Stimulated activated CD8-positive, alpha-beta memory T cell treated with anti-CD3 and anti-CD28 coated beads, Interleukin-4, amount 100 ng/mL, for 1 hour (primary cell): ENCODE data around the gene ACAN.

Experiments
- DNase-seq, 2 donors: peaks; one replicate each; pipeline ENCODE4 v3.0.0-alpha.2; 2020; ENCODE audit warnings: low read depth in 2 of 2, low spot score in 1 of 2

The ACAN gene

DNA sequence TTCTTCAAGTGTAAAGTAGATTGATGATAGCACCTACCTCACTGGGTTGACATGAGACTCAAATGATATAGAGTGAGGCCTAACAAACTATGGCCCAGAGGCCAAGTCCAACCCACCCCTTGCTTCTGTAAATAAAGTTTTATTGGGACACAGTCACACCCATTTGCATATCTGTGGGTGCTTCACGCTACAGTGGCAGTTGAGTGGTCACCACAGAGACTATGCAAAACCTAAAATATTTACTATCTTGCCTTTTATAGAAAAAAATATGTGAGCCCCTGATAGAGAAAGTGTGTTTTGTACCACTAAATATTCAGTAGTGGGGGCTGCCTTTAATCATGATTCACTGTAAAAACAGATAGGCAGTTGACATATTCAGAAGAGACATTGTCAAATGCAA, 38.0 kb downstream of the ACAN start:
- DNase-seq: no peak

DNA sequence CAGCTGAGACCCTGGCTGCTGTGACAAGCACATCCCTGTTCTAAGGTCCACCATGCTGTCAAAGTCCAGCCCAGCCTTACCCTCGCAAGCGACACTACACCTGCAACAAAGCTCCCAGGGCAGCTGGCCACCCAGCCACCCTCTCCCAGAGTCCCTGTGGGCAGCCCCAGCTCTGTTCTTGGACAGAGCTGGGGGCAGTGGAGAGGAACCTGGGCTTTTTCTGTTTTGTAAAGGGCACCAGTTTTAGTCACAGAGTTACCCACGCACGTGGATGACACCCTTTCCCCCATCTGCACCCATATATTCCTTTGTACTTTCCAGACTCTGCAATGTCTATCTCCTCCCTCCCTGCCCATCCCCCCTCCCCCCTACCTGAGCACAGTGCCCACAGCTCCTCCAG, 38.9 kb downstream of the ACAN start:
- DNase-seq: no peak

DNA sequence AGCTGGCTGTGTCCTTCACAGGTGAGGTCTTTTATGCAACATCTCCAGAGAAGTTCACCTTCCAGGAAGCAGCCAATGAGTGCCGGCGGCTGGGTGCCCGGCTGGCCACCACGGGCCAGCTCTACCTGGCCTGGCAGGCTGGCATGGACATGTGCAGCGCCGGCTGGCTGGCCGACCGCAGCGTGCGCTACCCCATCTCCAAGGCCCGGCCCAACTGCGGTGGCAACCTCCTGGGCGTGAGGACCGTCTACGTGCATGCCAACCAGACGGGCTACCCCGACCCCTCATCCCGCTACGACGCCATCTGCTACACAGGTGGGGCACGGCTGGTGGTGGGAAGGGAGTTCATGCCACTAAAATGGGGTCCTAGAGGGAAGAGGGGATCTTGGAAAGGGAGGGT, 40.1 kb downstream of the ACAN start:
- DNase-seq: no peak

DNA sequence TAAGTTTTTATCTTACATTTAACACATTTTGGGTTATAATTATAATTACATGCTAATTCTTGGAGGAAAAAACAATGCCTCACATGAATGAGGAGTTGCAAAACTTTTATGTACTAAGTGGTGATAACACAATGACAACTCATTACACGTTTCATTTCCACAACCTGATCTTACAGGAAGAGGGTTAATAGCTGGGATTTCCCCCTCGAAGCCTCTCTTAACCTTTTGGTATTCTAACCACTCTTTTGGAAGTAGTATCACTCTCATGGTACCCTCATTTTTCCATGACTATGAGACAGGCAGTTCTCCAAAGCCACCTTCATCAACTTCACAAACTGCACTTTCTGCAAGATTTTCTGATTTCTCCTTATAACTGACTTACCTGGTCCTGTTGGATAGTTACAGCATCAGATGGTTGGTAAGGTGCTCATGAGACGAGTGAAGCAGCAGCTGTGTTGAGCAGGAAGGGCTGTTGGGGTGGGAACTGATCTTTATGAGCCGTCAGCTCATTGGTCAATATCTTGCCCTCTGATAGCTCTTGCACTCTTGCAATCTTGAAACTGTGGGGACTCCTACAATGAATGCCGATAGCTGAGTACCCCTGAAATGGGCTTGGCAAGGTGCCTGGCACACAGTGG, 41.6 kb downstream of the ACAN start:
- no peak for DNase-seq

DNA sequence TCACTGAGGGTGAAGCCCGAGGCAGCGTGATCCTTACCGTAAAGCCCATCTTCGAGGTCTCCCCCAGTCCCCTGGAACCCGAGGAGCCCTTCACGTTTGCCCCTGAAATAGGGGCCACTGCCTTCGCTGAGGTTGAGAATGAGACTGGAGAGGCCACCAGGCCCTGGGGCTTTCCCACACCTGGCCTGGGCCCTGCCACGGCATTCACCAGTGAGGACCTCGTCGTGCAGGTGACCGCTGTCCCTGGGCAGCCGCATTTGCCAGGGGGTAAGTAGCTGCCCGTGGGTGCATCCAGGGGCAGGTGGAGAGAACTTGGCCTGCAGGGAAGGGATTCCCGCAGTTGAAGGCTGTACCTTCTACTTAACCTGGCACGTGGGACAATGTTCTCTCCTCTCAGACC, 42.4 kb downstream of the ACAN start:
- DNase-seq: no peak

DNA sequence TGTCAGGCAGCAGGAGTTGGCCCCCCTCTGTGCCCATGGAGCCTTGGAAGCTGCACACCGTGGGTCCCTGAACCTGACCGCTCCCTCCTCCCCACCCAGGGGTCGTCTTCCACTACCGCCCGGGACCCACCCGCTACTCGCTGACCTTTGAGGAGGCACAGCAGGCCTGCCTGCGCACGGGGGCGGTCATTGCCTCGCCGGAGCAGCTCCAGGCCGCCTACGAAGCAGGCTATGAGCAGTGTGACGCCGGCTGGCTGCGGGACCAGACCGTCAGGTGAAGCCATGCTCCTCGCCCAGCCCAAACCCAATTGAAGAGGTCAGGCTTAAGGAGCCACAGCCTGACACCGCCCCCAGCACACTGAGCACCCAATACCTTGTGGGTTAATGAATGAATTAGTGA, 43.9 kb downstream of the ACAN start:
- no peak for DNase-seq

DNA sequence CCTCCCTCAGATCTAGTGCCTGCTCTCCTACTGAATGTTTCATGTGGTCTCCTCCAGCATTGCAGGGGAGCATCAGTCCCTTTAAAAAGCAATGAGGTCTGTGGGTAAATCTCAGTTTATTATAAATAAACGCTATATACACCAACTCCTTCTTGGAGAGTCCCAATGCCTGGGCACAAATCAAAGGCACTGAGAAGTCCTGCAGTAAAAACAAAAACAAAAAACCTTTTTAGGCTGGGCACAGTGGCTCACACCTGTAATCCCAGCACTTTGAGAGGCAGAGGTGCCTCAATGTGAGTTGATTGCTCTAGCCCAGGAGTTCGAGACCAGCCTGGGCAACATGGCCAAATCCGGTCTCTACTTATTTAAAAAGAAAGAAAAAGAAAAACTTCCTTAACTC, 45.0 kb downstream of the ACAN start:
- no peak for DNase-seq

DNA sequence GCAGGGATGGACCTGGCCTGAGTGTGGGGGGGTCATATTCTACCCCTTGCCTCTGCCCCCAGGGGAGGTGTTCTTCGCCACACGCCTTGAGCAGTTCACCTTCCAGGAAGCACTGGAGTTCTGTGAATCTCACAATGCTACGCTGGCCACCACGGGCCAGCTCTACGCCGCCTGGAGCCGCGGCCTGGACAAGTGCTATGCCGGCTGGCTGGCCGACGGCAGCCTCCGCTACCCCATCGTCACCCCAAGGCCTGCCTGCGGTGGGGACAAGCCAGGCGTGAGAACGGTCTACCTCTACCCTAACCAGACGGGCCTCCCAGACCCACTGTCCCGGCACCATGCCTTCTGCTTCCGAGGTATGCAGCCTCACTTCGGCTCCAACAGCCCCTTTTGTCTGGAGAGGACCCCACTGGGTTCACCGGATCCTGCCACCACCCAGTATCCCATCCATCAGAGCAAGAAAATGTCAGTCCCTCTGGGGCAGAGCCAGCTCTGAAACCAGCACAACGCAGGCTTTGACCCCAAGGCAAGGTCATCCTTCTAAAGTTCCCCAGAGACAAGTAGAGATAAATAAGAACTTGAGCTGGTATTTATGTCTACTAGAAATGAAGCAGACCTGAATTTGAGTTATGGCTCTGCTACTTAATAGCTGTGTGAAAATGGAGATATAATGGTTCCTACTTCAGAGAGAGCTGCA, 46.3 kb downstream of the ACAN start:
- no peak for DNase-seq

DNA sequence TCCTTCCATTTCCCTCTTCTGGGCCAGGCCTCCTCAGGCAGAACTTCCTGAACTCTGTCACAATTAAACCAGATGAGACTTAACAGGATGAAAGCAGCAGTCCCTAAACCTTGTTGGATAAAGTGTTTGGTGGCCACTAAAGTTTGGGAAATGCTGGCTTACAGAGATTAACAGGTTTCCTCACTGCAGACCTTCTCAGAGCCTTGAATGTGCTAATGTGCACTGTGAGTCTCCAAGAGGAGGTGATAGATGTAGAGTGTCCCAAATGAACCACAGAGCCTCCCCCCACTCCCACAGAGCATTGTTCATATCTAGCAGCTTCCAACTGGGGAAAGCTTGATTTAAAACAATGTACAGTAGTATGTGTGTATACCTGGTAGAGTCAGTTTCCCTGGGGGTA, 49.2 kb downstream of the ACAN start:
- no peak for DNase-seq

DNA sequence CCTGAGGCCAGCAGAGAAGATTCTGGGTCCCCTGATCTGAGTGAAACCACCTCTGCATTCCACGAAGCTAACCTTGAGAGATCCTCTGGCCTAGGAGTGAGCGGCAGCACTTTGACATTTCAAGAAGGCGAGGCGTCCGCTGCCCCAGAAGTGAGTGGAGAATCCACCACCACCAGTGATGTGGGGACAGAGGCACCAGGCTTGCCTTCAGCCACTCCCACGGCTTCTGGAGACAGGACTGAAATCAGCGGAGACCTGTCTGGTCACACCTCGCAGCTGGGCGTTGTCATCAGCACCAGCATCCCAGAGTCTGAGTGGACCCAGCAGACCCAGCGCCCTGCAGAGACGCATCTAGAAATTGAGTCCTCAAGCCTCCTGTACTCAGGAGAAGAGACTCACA, 55.7 kb downstream of the ACAN start:
- no peak for DNase-seq

DNA sequence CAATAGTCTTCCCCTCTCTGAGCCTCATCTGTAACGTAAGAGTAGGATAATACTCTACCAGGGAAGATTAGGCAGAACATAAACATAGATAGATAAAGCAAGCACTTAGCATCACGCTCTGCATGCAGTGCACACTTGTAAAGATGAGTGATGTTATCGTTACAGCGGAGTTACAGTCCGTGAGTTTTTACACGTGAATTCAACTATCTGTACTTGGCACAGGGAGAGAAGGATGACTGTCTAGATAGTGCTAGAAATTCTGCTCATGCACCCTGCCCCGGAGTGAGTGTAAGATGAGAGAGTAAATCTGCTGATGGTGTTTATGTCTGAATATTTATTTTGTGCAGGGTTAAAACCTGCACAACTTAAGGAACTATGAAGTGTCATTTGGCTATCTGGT, 56.3 kb downstream of the ACAN start:
- no peak for DNase-seq

DNA sequence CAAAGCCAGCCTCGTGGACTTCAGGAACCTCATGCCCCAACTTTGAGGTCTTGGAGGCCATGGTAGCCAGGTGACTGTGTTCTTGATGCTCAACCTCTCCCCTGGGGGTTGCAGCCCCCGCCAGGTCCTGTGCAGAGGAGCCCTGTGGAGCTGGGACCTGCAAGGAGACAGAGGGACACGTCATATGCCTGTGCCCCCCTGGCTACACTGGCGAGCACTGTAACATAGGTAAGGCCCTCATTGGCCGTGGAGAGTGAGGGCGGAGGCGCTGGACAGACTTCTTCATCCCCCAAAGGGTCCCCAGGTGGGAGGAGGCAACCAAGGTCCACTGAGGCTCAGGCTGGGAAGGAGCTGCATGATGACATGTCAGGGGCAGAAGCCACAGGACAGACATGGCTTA, 57.0 kb downstream of the ACAN start:
- no peak for DNase-seq

DNA sequence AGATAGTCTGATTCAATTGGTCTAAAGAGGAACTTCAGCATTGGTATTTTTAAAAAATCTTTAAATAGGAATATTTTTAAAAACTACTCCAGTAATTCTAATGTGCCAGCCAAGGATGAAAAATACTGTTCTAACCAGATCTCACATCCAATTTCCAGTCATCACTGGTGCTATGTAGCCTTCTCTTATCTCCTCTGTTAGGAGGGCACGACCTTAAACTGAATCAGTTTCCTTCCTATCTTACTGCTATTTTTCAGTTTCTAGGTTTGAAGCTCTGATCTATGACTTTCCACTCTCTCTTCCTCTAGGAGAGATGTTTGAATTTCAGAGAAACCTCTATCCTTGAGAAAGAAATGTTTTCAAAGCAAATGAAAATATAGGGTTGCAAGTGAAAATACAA, 60.2 kb downstream of the ACAN start:
- no peak for DNase-seq

DNA sequence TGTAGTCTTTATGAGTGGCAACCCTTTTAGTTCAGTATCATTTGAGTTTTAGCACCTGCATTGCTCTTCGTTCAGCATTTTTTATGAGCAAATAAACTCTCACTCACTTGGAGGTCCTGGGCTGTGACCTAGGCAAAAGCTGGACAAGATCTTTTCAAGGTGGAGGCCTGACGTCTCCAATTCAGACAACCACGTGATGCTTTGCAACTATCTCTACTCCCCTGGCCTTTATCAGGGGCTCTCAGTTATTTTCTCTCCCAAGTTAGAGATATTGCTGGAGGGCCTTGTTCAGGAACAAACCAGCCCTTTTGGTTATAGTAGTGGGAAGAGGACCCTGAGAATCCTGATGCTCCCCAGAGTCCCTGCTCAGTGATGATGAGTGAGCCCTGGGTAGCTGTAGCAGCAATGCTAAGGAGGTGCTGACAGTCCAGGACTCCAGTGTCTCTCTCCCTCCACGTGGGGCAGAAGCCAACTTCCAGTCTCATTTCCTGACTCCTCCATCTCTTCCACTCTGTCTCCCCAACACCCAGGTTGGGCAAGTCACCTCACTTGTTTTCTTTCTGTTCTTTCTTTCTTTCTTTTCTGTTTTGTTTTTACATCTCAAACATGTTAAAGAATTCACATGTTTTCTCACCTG, 61.7 kb downstream of the ACAN start:
- no peak for DNase-seq

DNA sequence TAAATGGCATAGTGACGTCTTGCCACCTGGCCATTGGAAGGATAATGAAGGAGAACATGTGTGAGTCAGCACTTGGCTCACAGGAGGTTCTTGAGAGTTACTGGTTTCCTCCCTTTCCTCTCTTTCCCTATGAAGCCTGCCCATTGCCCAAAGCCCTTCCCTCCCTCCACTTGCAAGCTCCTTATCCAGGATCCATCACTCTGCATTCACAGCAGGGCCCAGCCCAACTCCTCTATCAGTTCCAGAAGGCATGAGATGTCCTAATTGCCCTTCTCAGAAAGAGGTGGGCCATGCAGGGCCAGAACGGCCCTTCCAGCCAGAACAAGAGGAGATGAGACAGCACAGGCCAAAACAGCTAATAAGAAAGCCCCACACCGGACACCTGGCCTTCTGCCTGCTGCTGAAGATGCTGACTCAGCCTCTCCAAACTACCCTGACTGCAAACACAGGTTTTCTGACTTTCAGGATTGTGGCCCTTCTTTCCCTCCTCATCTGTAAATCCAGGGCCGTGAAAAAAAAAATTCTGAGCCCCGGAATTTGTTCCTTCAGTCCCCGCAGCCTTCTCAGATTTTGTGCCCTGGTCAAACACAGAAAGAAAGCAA, 62.4 kb downstream of the ACAN start:
- no peak for DNase-seq

DNA sequence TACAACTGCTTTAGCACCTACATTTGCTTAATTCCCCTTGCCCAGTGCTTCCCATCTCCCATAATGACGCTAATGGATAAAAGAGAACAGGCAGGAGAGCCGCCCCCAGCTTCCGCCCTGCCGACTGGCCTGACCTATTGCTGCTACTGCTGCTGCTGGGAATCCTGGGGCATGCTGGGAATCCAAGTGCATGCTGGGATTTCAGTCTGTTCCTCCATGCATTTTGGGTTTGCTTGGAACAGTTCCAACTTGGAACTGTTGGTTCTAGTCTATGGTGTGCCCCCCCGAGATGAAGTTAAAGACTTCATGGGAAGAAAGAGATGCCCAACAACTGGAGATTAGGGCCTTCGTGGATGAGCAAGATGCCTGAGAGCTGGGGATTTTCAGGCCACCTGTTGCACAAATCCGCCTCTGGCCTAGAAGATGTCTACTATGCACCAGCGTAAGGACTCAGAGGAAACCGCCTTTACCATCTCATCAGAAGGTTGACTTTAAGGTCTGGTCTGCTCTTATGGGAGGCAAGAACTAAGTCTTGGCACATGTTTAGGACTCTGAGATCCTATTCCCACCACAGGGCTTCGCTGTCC, 63.2 kb downstream of the ACAN start:
- DNase-seq: no peak

DNA sequence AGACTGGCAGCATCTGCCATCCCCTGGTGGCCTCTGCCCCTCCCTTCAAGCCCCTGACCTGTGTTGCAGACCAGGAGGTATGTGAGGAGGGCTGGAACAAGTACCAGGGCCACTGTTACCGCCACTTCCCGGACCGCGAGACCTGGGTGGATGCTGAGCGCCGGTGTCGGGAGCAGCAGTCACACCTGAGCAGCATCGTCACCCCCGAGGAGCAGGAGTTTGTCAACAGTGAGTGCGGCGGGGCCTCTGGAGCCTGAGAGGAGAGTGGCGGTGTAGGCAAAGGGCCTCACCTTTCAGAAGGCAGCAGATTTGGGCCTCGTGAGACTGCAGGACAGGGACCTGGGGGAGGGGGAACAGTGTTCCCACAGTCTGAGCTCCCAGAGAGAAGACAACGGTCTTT, 68.1 kb downstream of the ACAN start:
- no peak for DNase-seq

DNA sequence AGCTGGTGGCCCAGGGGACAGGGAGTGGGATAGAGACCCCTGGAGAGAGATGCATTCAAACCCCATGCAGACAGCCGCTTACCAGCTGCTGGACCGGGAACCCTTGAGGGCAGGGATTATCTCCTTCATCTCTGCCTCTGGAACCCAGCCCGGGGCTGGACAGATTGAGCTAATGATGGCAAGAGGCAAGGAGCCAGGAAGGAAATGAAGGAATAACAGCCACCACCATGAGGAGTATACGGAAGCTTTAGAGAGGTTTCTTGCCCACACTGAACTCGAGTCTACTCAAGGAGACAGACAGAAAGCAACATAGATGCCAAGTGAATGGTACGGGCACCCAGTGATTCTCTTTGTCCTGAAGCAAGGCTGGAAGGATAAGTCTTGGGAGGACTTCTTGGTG, 68.9 kb downstream of the ACAN start:
- no peak for DNase-seq

DNA sequence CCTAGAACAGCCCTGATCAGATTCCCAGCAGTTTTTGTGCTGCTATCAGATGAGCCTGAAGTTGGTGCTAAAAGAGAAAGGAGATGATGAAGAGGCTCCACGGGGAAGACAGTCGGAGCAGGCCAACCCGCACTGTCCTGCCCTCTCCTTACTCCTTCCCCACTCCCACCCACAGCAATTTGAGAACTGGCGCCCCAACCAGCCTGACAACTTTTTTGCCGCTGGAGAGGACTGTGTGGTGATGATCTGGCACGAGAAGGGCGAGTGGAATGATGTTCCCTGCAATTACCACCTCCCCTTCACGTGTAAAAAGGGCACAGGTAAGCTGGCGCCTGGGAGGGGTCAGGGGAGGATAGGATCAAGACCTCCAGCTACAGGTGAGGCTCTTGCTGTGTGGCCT, 69.5 kb downstream of the ACAN start:
- DNase-seq: no peak

DNA sequence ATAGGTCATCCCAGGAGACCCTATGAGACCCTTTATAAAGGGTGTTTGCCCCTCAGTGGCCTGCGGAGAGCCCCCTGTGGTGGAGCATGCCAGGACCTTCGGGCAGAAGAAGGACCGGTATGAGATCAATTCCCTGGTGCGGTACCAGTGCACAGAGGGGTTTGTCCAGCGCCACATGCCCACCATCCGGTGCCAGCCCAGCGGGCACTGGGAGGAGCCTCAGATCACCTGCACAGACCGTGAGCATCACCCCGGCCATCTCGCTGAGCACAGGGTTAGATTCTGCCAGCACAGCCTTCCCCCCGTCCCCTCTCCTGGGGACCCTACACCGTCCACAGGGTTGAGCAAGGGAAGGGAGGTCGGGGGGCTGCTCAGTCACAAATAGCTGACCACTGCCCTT, 70.5 kb downstream of the ACAN start:
- DNase-seq: no peak

DNA sequence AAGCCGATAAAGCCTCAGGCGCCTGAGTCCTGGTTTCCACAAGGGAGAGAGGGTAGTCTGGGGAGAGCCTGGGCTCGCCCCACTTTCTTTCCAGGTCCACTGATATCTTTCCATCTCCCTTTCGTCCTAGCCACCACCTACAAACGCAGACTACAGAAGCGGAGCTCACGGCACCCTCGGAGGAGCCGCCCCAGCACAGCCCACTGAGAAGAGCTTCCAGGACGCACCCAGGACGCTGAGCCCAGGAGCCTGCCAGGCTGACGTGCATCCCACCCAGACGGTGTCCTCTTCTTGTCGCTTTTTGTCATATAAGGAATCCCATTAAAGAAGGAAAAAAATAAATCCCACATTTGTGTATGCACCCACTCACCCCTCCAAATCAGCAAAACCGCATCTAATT, 71.0 kb downstream of the ACAN start:
- no peak for DNase-seq

DNA sequence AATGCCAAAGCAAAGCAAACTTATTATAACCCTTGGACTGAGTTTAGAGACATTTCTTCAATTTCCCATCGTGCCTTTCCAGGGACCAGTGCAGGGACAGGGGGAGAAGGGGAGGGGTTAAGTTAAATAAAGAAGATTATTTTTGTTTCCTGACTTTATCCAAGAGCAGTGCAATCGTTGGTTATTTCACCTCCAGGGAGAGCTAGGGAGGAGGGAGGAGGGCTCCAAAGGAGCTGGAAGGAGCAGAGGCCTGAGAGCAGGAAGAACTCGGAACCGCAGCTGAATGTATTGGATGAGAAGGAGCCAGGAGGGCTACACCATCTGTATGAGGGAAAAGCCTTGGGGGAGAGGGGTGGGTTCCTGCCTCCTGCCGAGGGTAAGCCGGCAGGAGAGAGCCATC, 71.4 kb downstream of the ACAN start:
- DNase-seq: no peak
